GM23248 (cell line): Measurements from ENCODE around the gene TUFT1.

Experiments
- EZH2 ChIP-seq: fragments of 200-600 bp; sonication (generic); IDR thresholded peaks from 2 replicates; pipeline ENCODE4 v1.6.1; 2018; ENCODE audit warnings: antibody characterized with exemption, mild to moderate bottlenecking; ENCODE audit not compliant: insufficient read depth, poor library complexity, severe bottlenecking
- EZH2phosphoT487 ChIP-seq: fragments of 200-600 bp; sonication (generic); IDR thresholded peaks from 2 replicates; pipeline ENCODE4 v1.6.1; 2018; ENCODE audit warnings: antibody characterized with exemption, moderate library complexity, mild to moderate bottlenecking, low read depth; ENCODE audit not compliant: insufficient read depth

GRCh38 chr1:151529211-151529702, 10.9 kb upstream of the TUFT1 start:
- TF ChIP-seq EZH2: no peak
- no peak for TF ChIP-seq EZH2phosphoT487
